IPS-18a (cell line): ENCODE results near the gene SERINC2.
"Not testable (repeated sequence)": the region's sequence is repeated elsewhere in the genome, so short reads cannot be mapped to it uniquely, and the experiment has no call there.

Source experiments
- H3K27ac ChIP-seq: one replicate; pipeline ENCODE4 v1.5.1; 2013; ENCODE audit warnings: low read length
- H3K27me3 ChIP-seq: one replicate; pipeline ENCODE4 v1.6.1; 2013; ENCODE audit warnings: mild to moderate bottlenecking, low read length; ENCODE audit not compliant: control insufficient read depth, insufficient read depth
- H3K36me3 ChIP-seq: one replicate; pipeline ENCODE4 v1.6.1; 2013; ENCODE audit warnings: low read depth, low read length; ENCODE audit not compliant: control insufficient read depth
- H3K4me1 ChIP-seq: one replicate; pipeline ENCODE4 v1.6.1; 2013; ENCODE audit warnings: low read depth, low read length; ENCODE audit not compliant: control insufficient read depth
- H3K4me3 ChIP-seq: one replicate; pipeline ENCODE4 v1.5.1; 2013; ENCODE audit warnings: low read length
- H3K9ac ChIP-seq: one replicate; pipeline ENCODE4 v1.6.1; 2013; ENCODE audit warnings: mild to moderate bottlenecking, low read length, moderate library complexity
- H3K9me3 ChIP-seq: one replicate; pipeline ENCODE4 v1.6.1; 2013; ENCODE audit warnings: low read depth, low read length; ENCODE audit not compliant: control insufficient read depth

SERINC2 gene

GRCh38 chr1:31373897-31374486, 39.0 kb upstream of the SERINC2 start:
- Histone ChIP-seq H3K27me3 (peaks cover 5% of the 10 kb centered on the region), H3K4me3 (peak overlapping the region; percentile 79), H3K9ac (no peak overlapping the region), H3K36me3 (no peaks in the 10 kb centered on the region), H3K4me1 (peaks cover 18% of the 10 kb centered on the region), H3K9me3 (no peaks in the 10 kb centered on the region), H3K27ac (no peak overlapping the region)

DNA sequence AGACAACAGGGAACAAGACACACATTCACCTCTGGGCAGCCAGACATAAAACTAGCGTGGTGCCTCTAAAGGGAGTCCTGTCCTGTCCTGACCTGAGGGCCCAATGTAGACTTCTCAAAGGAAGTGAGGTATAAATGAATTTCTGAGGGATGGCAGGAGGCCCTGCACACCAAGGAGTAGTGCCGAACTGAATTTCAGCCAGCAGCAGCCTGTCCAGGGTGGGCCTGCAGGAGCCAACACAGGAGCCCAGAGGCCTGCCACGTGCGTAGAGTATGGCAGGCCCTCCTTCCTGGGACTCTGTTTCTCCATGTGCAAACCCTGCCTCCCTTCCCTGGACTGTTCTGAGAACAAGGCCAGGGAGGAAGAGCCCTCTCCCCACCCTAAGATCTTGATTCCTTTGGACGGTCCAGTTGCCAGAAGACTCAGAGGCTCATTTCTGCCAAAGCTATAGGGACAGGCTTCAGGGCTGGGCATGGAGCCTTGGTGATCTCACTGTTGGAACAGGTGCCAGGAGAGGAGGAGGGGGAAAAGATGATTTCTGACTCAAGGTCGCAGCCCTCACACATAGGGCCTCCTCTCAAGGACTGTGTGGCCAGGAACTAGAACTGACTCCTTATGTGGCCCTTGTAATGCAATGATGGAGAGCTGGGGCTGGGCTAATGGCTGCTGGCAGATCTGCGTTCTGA, 38.4 kb upstream of the SERINC2 start:
- H3K27ac ChIP-seq = no peak overlapping the region
- peaks cover 5% of the 10 kb centered on the region for H3K27me3 ChIP-seq
- H3K4me3 ChIP-seq = no peak overlapping the region
- H3K4me1 ChIP-seq = peaks cover 18% of the 10 kb centered on the region
- H3K36me3 ChIP-seq = no peaks in the 10 kb centered on the region
- no peak overlapping the region for H3K9ac ChIP-seq
- H3K9me3 ChIP-seq = no peaks in the 10 kb centered on the region

DNA sequence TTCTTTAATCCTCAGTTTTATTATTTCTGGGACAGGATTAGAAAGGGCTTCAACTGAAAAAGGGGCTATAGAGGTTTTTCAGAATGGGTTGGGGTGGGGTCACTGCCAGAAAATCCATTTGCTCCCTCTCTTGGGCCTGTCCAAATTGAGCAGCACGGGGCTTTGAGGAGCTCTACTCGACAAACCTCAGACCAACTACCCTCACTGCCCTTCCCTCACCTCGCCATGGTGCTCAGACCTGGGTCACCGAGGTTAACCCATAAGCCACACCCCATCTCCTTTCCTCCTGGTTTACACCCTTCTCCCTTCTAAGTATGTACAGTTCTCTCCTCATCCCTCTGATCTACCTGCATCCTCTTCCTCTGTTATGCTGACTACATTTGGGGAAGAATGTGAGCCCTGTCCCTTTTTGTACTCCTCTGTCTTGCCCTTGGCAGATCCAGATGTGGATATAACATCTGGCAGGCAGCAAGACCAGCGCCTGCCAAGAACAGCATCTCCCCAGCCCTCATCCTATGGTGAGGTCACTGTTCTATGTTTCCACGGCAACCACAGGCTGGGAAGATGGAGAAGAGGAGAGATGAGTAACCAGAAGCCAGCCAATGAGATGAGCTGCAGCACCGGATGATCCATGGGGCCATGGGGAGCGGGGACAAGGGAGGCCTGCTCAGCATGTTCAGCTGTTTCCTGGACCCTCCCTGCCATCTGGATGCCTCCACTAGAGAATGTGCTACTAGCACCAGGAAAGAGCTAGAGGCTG, 36.5 kb upstream of the SERINC2 start:
- no peak overlapping the region for H3K4me3 ChIP-seq
- H3K27ac ChIP-seq = no peak overlapping the region
- H3K9me3 ChIP-seq = no peaks in the 10 kb centered on the region
- H3K27me3 ChIP-seq = peaks cover 5% of the 10 kb centered on the region
- H3K4me1 ChIP-seq = peaks cover 18% of the 10 kb centered on the region
- H3K9ac ChIP-seq = no peak overlapping the region
- H3K36me3 ChIP-seq = no peaks in the 10 kb centered on the region

GRCh38 chr1:31377364-31377863, 35.6 kb upstream of the SERINC2 start:
- Histone ChIP-seq H3K9me3 (no peaks in the 10 kb centered on the region), H3K9ac (no peak overlapping the region), H3K4me1 (peaks cover 13% of the 10 kb centered on the region), H3K36me3 (no peaks in the 10 kb centered on the region), H3K4me3 (no peak overlapping the region), H3K27ac (no peak overlapping the region), H3K27me3 (no peaks in the 10 kb centered on the region)

DNA sequence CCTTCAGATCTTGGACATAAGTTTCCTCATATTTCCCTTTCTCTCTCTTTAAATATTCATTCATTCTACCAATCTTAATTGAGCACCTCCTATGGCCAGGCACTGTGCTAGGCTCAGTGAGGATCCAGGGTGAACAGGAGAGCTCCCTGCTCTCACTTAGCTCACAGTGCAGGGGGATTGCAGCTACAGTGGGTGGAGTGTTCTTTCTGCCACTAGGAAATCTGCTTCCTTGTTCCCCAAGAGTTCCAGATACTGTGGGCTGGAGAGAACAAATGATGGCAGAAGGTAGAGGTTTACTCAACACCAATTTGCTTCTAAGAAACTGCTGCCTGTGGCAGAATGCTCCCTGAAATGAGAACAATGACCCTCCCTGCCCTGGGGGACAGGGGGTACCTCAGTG, 35.0 kb upstream of the SERINC2 start:
- Histone ChIP-seq H3K9me3 (no peaks in the 10 kb centered on the region), H3K27ac (no peak overlapping the region), H3K36me3 (no peaks in the 10 kb centered on the region), H3K9ac (no peak overlapping the region), H3K27me3 (no peaks in the 10 kb centered on the region), H3K4me1 (peaks cover 8% of the 10 kb centered on the region), H3K4me3 (no peak overlapping the region)

- Histone ChIP-seq H3K4me3 (no peak overlapping the region), H3K27me3 (no peaks in the 10 kb centered on the region), H3K9me3 (no peaks in the 10 kb centered on the region), H3K4me1 (peaks cover 8% of the 10 kb centered on the region), H3K27ac (no peak overlapping the region), H3K9ac (no peak overlapping the region), H3K36me3 (no peaks in the 10 kb centered on the region)
Measured at GRCh38 chr1:31380181-31380580, 32.8 kb upstream of the SERINC2 start.

DNA sequence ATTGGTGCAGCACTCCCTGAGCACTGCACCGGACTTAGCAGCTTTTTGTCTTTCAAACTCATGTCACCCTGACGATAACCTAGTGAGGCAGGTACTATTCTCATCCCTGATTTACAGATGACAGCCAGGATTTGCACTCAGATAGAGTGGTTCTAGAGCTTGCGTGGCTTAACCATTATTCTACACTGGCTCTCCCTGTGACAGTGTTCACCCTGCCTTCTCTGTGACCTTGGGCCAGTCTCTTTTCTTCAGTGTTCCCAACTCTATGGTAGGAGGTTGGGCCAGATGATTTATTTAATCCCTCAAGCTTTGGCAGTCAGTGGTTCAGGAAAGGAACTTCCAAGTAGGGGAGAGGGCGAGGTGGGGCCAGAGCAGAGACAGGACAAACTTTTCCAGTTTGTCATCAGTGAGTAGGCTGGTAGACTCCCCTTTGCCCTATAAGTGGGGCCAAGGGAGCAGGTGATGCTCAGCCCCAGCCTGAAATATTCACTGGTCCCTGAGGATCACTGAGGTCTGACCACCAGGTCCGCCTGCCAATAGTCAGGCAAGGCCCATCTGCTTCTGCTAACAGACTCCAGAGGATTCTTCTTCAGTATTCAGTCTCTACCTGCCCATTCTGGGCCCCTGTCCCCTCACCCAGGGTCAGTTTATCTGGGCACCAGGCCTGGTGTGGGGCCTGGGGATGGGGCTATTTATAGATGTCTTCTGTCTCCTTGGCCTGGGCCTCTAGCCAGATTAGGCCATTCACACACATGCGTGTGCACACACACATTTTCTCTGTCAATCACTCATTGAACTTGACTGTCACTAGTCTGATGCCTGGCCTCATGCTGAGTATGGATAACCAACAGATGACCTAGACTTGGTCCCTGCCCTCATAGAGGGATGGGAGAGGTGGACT, 31.4 kb upstream of the SERINC2 start:
- H3K36me3 ChIP-seq = no peaks in the 10 kb centered on the region
- H3K27me3 ChIP-seq = no peaks in the 10 kb centered on the region
- H3K4me3 ChIP-seq = no peak overlapping the region
- H3K27ac ChIP-seq = no peak overlapping the region
- no peaks in the 10 kb centered on the region for H3K9me3 ChIP-seq
- H3K4me1 ChIP-seq = peaks cover under 1% of the 10 kb centered on the region
- H3K9ac ChIP-seq = no peak overlapping the region

DNA sequence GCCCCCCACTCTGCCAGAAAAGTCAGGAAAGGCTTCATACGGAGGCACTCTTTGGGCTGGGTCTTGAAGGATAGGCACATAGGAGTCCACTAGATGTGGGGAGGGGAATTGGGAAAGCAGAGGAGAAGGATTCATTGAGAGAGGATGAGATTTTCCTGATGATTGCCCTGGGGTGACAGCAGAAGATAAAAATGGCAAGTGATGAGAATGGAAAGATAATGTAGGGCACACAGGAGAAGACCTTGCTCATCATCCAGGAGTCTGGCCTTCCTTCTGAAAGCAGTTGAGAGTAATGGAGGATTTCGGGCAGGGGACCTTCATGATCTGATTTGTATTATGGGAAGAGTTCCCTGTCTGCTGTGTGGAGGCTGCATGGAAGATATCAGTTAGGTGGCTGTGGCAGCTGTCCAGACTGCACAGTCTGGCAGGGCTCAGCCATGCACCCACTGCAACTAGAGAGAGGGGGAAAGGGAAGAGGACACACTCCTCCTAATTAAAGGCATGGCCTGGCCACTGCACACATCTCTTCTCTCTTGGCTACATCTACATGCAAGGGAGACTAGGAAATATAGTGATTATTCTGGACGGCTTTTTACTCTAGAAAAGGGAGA, 30.5 kb upstream of the SERINC2 start:
- H3K36me3 ChIP-seq = no peaks in the 10 kb centered on the region
- H3K27me3 ChIP-seq = no peaks in the 10 kb centered on the region
- no peaks in the 10 kb centered on the region for H3K4me1 ChIP-seq
- H3K27ac ChIP-seq = no peak overlapping the region
- H3K4me3 ChIP-seq = no peak overlapping the region
- H3K9ac ChIP-seq = no peak overlapping the region
- H3K9me3 ChIP-seq = no peaks in the 10 kb centered on the region

DNA sequence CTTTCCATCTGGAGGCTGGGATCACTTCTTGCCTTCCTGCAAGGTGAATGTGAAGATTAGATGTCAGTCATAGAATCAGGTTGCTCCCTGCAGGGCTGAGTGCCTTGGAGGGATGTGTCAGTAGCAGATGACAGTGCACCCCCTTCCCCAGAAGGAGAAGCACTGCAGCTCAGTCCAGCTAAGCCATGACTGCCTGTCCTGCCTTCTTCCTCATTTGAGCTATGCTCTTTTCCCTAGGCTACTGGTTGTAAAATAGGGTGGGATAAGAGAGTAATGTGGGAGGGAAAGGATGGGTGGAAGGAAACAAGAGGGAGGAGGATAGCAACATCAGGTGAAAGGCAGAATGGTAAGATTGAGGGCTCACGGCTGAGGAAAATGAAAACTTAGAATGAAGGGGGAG, 29.0 kb upstream of the SERINC2 start:
- Histone ChIP-seq H3K9ac (no peak overlapping the region), H3K9me3 (no peaks in the 10 kb centered on the region), H3K4me1 (no peaks in the 10 kb centered on the region), H3K36me3 (no peaks in the 10 kb centered on the region), H3K27ac (no peak overlapping the region), H3K4me3 (no peak overlapping the region), H3K27me3 (no peaks in the 10 kb centered on the region)

DNA sequence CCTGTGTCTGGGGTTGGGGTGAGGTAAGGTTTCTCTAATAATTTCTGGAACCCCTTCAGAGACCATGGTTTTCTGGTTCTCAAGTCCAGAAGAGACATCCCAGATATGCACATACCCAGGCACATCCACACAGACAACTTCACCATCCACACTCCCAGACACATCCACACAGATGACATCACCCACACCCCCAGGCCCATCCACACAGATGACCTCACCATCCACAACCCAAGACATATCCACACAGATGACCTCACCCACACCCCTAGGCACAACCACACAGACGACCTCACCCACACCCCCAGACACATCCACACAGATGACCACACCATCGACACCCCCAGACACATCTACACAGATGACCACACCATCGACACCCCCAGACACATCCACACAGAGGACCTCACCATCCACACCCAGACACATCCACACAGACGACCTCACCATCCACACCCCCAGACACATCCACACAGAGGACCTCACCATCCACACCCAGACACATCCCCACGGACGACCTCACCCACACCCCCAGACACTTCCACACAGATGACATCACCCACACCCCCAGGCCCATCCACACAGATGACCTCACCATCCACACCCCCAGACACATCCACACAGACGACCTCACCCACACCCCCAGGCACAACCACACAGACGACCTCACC, 26.3 kb upstream of the SERINC2 start:
- H3K27ac ChIP-seq, H3K9me3 ChIP-seq, H3K9ac ChIP-seq, H3K27me3 ChIP-seq, H3K36me3 ChIP-seq, H3K4me1 ChIP-seq, H3K4me3 ChIP-seq: not testable (repeated sequence)
